Left lung (tissue), 10 donors: ENCODE data around the gene CTNNB1. TPM values are rescaled to one million over a fixed set of nuclear protein-coding genes. Genes with fewer than 3 reads are reported as not detected.

Source experiments
- ATAC-seq: fragments of 200-7000 bp; cut with Tn5 transposase; one replicate; pipeline ENCODE4 v1.9.1; 2020; ENCODE audit warnings: moderate library complexity
- DNase-seq, 4 donors: peaks; one replicate each; pipeline ENCODE4 v3.0.0-alpha.2; 2013 to 2020
- H3K27ac ChIP-seq, 2 donors: fragments of 200-600 bp; sonication (generic) in 1 of 2; one replicate each; pipeline versions ENCODE4 v1.5.0 to v1.8.0; 2020 to 2021
- H3K27me3 ChIP-seq, 2 donors: fragments of 200-600 bp; sonication (generic) in 1 of 2; one replicate each; pipeline versions ENCODE4 v1.5.0 to v1.8.0; 2020 to 2021
- H3K36me3 ChIP-seq, 2 donors: fragments of 200-600 bp; sonication (generic) in 1 of 2; one replicate each; pipeline versions ENCODE4 v1.5.0 to v1.8.0; 2020 to 2021
- H3K4me1 ChIP-seq, 2 donors: fragments of 200-600 bp; one replicate each; pipeline ENCODE4 v1.8.0; 2021
- H3K4me3 ChIP-seq, 2 donors: fragments of 200-600 bp; sonication (generic) in 1 of 2; one replicate each; pipeline versions ENCODE4 v1.5.0 to v1.8.0; 2020 to 2021; ENCODE audit warnings: mild to moderate bottlenecking in 1 of 2
- H3K9me3 ChIP-seq, 2 donors: fragments of 200-600 bp; sonication (generic) in 1 of 2; one replicate each; pipeline versions ENCODE4 v1.5.0 to v1.8.0; 2020 to 2021
- intact Hi-C, 2 donors: fragments of 100-400 bp; cut with DNase I; formaldehyde crosslinking; loops; one replicate each; pipeline versions ENCODE4 v1.11.2 to v1.14.2; 2022
- polyA plus RNA-seq, 6 donors: library from polyadenylated mRNA; unstranded; fragments of 120-200 nt; gene quantifications; one replicate each; pipeline ENCODE4 v1.2.1, GENCODE V29; 2013; ENCODE audit not compliant: insufficient read length in 6 of 6
- total RNA-seq, 2 donors: library from RNA; stranded (reverse); fragmentation: NEBNext Ultra II Directional; extraction: Animal tissue kit (Norgen Biotek cat#: 25700); gene quantifications; one replicate each; pipeline ENCODE4 v1.2.1, GENCODE V29; 2021
- TF ChIP-seq, protein P1 (sequence below), 2 donors: fragments of 200-600 bp; sonication (generic) in 1 of 2; IDR thresholded peaks; one replicate each; pipeline versions ENCODE4 v1.5.0 to v1.8.0; 2021; ENCODE audit warnings: antibody characterized with exemption in 2 of 2
- donor health status: DM: no; HTN: yes; CAD: no.
- donor health status: DM: no; HTN: no; CAD: no.

Gene CTNNB1
- total and polyA plus RNA-seq, 8 donors = 289 to 492 (median 448) TPM

DNA sequence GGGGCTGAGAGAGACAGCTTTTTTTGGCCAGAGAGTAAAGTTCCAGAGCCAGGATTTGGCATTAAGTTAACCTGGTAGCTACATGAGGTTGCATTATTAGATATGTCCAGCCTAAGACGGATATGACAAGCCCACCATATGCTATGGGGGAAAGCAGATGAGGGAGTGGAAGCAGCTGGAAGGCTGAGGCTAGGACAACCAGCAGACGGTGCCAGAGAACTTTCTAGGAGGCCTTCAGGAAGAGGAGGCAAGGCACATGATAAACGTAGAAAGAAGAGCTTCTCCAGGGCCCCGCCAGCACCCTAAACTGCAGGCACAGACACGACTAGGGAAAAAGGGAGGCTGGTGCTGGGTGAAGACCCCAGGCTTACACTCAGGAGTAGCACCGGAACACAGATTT lies 87.0 kb downstream of the CTNNB1 start:
- no peaks in the 10 kb centered on the region for H3K27me3 ChIP-seq

DNA sequence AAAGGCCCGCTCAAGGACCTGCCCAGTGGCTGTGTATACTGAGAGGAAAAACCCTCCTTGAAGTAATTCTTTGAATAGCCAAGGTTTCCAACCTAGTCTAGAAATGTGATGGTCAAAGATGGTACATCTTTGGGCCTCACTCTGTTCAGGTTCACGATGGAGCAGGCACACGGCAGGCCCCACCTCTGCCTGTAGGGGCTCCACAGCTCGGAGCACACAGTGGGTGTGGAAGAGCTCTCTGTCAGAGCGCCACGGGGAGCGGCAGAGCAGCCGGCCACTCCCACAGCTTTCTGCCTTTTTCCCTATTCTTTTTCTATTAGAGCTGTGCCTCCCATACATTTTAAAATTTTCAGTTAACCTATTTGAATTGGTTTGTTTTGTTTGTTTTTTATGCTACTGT lies 89.5 kb downstream of the CTNNB1 start:
- DNase-seq (no peak), ATAC-seq (no peak)
- intact Hi-C loops = no loop called here

More for the DNA sequence above, 87.0 kb downstream of the CTNNB1 start:
- ATAC-seq (no peak), DNase-seq (no peak)
- Histone ChIP-seq H3K9me3 (peaks cover 0 to 6% of the 10 kb centered on the region in 2 donors), H3K4me1 (no peaks in the 10 kb centered on the region), H3K4me3 (no peak overlapping the region), H3K36me3 (no peaks in the 10 kb centered on the region), H3K27ac (no peak overlapping the region)
- intact Hi-C loops = no loop called here
- TF ChIP-seq, protein P1, sequence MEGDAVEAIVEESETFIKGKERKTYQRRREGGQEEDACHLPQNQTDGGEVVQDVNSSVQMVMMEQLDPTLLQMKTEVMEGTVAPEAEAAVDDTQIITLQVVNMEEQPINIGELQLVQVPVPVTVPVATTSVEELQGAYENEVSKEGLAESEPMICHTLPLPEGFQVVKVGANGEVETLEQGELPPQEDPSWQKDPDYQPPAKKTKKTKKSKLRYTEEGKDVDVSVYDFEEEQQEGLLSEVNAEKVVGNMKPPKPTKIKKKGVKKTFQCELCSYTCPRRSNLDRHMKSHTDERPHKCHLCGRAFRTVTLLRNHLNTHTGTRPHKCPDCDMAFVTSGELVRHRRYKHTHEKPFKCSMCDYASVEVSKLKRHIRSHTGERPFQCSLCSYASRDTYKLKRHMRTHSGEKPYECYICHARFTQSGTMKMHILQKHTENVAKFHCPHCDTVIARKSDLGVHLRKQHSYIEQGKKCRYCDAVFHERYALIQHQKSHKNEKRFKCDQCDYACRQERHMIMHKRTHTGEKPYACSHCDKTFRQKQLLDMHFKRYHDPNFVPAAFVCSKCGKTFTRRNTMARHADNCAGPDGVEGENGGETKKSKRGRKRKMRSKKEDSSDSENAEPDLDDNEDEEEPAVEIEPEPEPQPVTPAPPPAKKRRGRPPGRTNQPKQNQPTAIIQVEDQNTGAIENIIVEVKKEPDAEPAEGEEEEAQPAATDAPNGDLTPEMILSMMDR (IDR thresholded peaks at IDR 0.05) = no peak

More for the DNA sequence above, 89.5 kb downstream of the CTNNB1 start:
- H3K4me1 ChIP-seq = no peaks in the 10 kb centered on the region
- no peaks in the 10 kb centered on the region for H3K27me3 ChIP-seq
- no peak overlapping the region for H3K4me3 ChIP-seq
- TF ChIP-seq, protein P1 (IDR thresholded peaks at IDR 0.05) = no peak
- no peaks in the 10 kb centered on the region for H3K36me3 ChIP-seq
- H3K27ac ChIP-seq = no peak overlapping the region
- no peaks in the 10 kb centered on the region for H3K9me3 ChIP-seq
